Measurements from ENCODE around the gene PICALM.

DNA sequence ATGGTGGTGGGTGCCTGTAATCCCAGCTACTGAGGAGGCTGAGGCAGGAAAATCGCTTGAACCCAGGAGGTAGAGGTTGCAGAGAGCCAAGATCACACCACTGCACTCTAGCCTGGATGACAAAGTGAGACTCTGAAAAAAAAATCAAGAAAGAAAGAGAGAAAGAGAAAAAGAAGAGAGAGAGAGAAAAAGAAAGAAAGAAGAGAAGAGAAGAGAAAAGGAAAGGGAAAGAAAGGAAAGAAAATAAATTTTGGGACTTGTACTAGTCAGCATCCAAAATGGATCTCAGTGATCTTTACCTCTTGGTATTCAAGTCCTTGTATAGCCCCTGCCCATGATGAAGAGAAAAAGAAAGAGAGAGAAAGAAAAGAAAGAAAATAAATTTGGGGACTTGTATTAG is 22.2 kb upstream of the PICALM start:
- TF ChIP-seq, protein P1, sequence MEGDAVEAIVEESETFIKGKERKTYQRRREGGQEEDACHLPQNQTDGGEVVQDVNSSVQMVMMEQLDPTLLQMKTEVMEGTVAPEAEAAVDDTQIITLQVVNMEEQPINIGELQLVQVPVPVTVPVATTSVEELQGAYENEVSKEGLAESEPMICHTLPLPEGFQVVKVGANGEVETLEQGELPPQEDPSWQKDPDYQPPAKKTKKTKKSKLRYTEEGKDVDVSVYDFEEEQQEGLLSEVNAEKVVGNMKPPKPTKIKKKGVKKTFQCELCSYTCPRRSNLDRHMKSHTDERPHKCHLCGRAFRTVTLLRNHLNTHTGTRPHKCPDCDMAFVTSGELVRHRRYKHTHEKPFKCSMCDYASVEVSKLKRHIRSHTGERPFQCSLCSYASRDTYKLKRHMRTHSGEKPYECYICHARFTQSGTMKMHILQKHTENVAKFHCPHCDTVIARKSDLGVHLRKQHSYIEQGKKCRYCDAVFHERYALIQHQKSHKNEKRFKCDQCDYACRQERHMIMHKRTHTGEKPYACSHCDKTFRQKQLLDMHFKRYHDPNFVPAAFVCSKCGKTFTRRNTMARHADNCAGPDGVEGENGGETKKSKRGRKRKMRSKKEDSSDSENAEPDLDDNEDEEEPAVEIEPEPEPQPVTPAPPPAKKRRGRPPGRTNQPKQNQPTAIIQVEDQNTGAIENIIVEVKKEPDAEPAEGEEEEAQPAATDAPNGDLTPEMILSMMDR (IDR thresholded peaks at IDR 0.05): no peak
- TF ChIP-seq RFX5 (IDR thresholded peaks at IDR 0.05) (no peak), CBX8 (IDR thresholded peaks at IDR 0.05) (no peak), CHD2 (IDR thresholded peaks at IDR 0.05; ENCODE audit: low read length, partially characterized antibody) (no peak), HDAC2 (IDR thresholded peaks at IDR 0.05) (no peak), NFE2L2 (conservative IDR thresholded peaks at IDR 0.05; ENCODE audit: low read length) (no peak), ESRRA (IDR thresholded peaks at IDR 0.05; ENCODE audit: borderline replicate concordance, low read length) (no peak), POLR2A (IDR thresholded peaks at IDR 0.05; ENCODE audit: low read length) (no peak), RNF2 (IDR thresholded peaks at IDR 0.05; ENCODE audit: borderline replicate concordance, low read depth) (no peak), RCOR1 (IDR thresholded peaks at IDR 0.05; ENCODE audit: low read depth, low read length) (no peak), EP300 (IDR thresholded peaks at IDR 0.05) (no peak), USF2 (IDR thresholded peaks at IDR 0.05) (no peak), NR3C1 (IDR thresholded peaks at IDR 0.05) (no peak)
- TF ChIP-seq, protein P2, sequence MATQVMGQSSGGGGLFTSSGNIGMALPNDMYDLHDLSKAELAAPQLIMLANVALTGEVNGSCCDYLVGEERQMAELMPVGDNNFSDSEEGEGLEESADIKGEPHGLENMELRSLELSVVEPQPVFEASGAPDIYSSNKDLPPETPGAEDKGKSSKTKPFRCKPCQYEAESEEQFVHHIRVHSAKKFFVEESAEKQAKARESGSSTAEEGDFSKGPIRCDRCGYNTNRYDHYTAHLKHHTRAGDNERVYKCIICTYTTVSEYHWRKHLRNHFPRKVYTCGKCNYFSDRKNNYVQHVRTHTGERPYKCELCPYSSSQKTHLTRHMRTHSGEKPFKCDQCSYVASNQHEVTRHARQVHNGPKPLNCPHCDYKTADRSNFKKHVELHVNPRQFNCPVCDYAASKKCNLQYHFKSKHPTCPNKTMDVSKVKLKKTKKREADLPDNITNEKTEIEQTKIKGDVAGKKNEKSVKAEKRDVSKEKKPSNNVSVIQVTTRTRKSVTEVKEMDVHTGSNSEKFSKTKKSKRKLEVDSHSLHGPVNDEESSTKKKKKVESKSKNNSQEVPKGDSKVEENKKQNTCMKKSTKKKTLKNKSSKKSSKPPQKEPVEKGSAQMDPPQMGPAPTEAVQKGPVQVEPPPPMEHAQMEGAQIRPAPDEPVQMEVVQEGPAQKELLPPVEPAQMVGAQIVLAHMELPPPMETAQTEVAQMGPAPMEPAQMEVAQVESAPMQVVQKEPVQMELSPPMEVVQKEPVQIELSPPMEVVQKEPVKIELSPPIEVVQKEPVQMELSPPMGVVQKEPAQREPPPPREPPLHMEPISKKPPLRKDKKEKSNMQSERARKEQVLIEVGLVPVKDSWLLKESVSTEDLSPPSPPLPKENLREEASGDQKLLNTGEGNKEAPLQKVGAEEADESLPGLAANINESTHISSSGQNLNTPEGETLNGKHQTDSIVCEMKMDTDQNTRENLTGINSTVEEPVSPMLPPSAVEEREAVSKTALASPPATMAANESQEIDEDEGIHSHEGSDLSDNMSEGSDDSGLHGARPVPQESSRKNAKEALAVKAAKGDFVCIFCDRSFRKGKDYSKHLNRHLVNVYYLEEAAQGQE (IDR thresholded peaks at IDR 0.05): no peak

All from A549 (cell line).